SK-N-SH treated with all-trans-retinoic acid at 6 μM for 48 hours (cell line): ENCODE measurements around the gene WBP1L.

Source experiments
- ATAC-seq: fragments of 200-7000 bp; cut with Tn5 transposase; 3 replicates; pipeline ENCODE4 v1.9.1; 2020; ENCODE audit warnings: mild to moderate bottlenecking, moderate library complexity
- ARNTL ChIP-seq: fragments of 450-650 bp; formaldehyde crosslinking; IDR thresholded peaks from 2 replicates; pipeline ENCODE4 v1.5.0; 2020; ENCODE audit warnings: low read depth, mild to moderate bottlenecking, moderate library complexity, borderline replicate concordance
- BACH2 ChIP-seq: fragments of 250-450 bp; sonication (Bioruptor Pico); IDR thresholded peaks from 2 replicates; pipeline ENCODE4 v1.9.0; 2021; ENCODE audit warnings: mild to moderate bottlenecking, borderline replicate concordance
- CREB5 ChIP-seq: fragments of 250-450 bp; sonication (Bioruptor Pico); IDR thresholded peaks from 2 replicates; pipeline ENCODE4 v1.5.1; 2020; ENCODE audit warnings: low read depth, mild to moderate bottlenecking, moderate library complexity
- CSDC2 ChIP-seq: fragments of 250-450 bp; sonication (Bioruptor Pico); IDR thresholded peaks from 2 replicates; pipeline ENCODE4 v1.5.0; 2020; ENCODE audit warnings: mild to moderate bottlenecking, moderate library complexity
- ESRRG ChIP-seq: fragments of 250-450 bp; sonication (Bioruptor Pico); IDR thresholded peaks from 2 replicates; pipeline ENCODE4 v1.6.1; 2021; ENCODE audit warnings: mild to moderate bottlenecking
- GLIS3 ChIP-seq: fragments of 250-450 bp; sonication (Bioruptor Pico); IDR thresholded peaks from 2 replicates; pipeline ENCODE4 v1.5.0; 2020; ENCODE audit warnings: mild to moderate bottlenecking, moderate library complexity
- OSR1 ChIP-seq: fragments of 250-450 bp; sonication (Bioruptor Pico); IDR thresholded peaks from 2 replicates; pipeline ENCODE4 v1.8.0; 2022; ENCODE audit warnings: moderate library complexity, mild to moderate bottlenecking, inconsistent platforms
- POU6F1 ChIP-seq: fragments of 250-450 bp; sonication (Bioruptor Pico); IDR thresholded peaks from 2 replicates; pipeline ENCODE4 v1.8.0; 2021; ENCODE audit warnings: low read depth, mild to moderate bottlenecking, moderate library complexity, borderline replicate concordance
- PPARA ChIP-seq: fragments of 250-450 bp; sonication (Bioruptor Pico); IDR thresholded peaks from 2 replicates; pipeline ENCODE4 v1.5.0; 2020; ENCODE audit warnings: mild to moderate bottlenecking, borderline replicate concordance
- RARB ChIP-seq: fragments of 250-450 bp; sonication (Bioruptor Pico); IDR thresholded peaks from 2 replicates; pipeline ENCODE4 v1.8.0; 2021; ENCODE audit warnings: mild to moderate bottlenecking, moderate library complexity
- SNAI2 ChIP-seq: fragments of 250-450 bp; sonication (Bioruptor Pico); IDR thresholded peaks from 2 replicates; pipeline ENCODE4 v1.5.0; 2020; ENCODE audit warnings: mild to moderate bottlenecking, moderate library complexity
- TOX ChIP-seq: fragments of 250-450 bp; sonication (Bioruptor Pico); IDR thresholded peaks from 2 replicates; pipeline ENCODE4 v1.8.0; 2021; ENCODE audit warnings: mild to moderate bottlenecking, moderate library complexity, borderline replicate concordance
- ZC3H10 ChIP-seq: fragments of 250-450 bp; sonication (Bioruptor Pico); IDR thresholded peaks from 2 replicates; pipeline ENCODE4 v1.5.1; 2021; ENCODE audit warnings: mild to moderate bottlenecking, moderate library complexity
- ZFP3 ChIP-seq: fragments of 250-450 bp; sonication (Bioruptor Pico); IDR thresholded peaks from 2 replicates; pipeline ENCODE4 v1.5.0; 2020; ENCODE audit warnings: mild to moderate bottlenecking, moderate library complexity
- ZNF565 ChIP-seq: fragments of 450-650 bp; formaldehyde crosslinking; conservative IDR thresholded peaks from 2 replicates; pipeline ENCODE4 v1.5.0; 2020; ENCODE audit warnings: low read depth, mild to moderate bottlenecking, moderate library complexity
- ZNF70 ChIP-seq: fragments of 450-650 bp; formaldehyde crosslinking; IDR thresholded peaks from 2 replicates; pipeline ENCODE4 v1.5.0; 2020; ENCODE audit warnings: mild to moderate bottlenecking, moderate library complexity
- ZNF8 ChIP-seq: fragments of 450-650 bp; formaldehyde crosslinking; IDR thresholded peaks from 2 replicates; pipeline ENCODE4 v1.5.0; 2020; ENCODE audit warnings: mild to moderate bottlenecking, moderate library complexity
- TF ChIP-seq, protein P1 (sequence below): fragments of 250-450 bp; sonication (Bioruptor Pico); IDR thresholded peaks from 2 replicates; pipeline ENCODE4 v1.8.0; 2020; ENCODE audit warnings: mild to moderate bottlenecking, moderate library complexity, borderline replicate concordance

WBP1L gene

DNA sequence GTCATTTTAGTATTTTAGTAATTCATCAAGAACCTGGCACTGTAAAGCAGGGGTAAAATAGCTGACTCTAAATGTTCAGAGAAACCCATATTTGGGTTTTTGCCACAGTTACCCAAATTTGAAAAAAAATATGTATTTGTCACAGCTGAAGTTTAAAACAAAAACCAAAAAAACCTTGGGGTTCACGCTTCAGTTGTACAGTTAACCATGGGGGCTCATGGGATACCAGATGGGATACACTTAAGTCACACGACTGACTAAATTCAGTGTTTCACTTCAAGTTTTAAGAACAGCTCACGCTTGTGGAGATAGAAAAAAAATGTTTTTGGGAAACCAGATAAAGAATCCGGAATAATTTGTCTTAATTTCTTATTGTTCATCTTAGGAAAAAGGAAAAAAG is 31.7 kb upstream of the WBP1L start:
- no peak for ATAC-seq
- TF ChIP-seq ZNF70 (CRISPR knock-in tag) (no peak), SNAI2 (CRISPR knock-in tag) (no peak), BACH2 (no peak), ZNF8 (no peak), TOX (CRISPR knock-in tag) (no peak), ZFP3 (CRISPR knock-in tag) (no peak), GLIS3 (CRISPR knock-in tag) (no peak)
- TF ChIP-seq, protein P1, sequence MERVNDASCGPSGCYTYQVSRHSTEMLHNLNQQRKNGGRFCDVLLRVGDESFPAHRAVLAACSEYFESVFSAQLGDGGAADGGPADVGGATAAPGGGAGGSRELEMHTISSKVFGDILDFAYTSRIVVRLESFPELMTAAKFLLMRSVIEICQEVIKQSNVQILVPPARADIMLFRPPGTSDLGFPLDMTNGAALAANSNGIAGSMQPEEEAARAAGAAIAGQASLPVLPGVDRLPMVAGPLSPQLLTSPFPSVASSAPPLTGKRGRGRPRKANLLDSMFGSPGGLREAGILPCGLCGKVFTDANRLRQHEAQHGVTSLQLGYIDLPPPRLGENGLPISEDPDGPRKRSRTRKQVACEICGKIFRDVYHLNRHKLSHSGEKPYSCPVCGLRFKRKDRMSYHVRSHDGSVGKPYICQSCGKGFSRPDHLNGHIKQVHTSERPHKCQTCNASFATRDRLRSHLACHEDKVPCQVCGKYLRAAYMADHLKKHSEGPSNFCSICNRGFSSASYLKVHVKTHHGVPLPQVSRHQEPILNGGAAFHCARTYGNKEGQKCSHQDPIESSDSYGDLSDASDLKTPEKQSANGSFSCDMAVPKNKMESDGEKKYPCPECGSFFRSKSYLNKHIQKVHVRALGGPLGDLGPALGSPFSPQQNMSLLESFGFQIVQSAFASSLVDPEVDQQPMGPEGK (CRISPR knock-in tag) = no peak
- TF ChIP-seq, all 23 proteins: peak for 0

GRCh38 chr10:102712843-102713538 is 30.8 kb upstream of the WBP1L start:
- TF ChIP-seq SNAI2 (CRISPR knock-in tag) (no peak), TOX (CRISPR knock-in tag) (no peak)
- TF ChIP-seq, all 23 proteins: peak for 0
- ATAC-seq = no peak

DNA sequence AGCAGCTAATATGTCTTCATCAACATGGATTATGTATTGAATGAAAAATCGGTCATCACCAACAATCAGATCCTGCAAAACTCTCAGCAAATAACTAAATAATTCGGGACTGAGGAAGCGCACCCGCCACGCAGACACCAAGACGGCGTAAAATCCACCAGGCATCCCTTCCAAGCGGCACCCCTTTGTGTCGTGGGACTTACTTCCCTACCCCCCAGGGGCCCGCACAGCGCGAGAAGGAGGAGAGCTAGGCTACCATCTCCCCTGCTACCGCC is 30.3 kb upstream of the WBP1L start:
- TF ChIP-seq CSDC2 (CRISPR knock-in tag) = no peak
- TF ChIP-seq ESRRG = no peak
- TF ChIP-seq TOX (CRISPR knock-in tag) = no peak
- TF ChIP-seq CREB5 (CRISPR knock-in tag) = no peak
- TF ChIP-seq BACH2 = no peak
- TF ChIP-seq ZNF70 (CRISPR knock-in tag) = no peak
- peak; percentile 74 for ATAC-seq

GRCh38 chr10:102713814-102714620 is 29.7 kb upstream of the WBP1L start, which contains the start of gene ARL3:
ARL3 (minus strand) TSS chr10:102714397; CDS start chr10:102714275, 122 bp downstream.
- no peak for TF ChIP-seq OSR1 (CRISPR knock-in tag)
- TF ChIP-seq CREB5 (CRISPR knock-in tag) = no peak
- TF ChIP-seq ZC3H10 (CRISPR knock-in tag) = no peak
- no peak for TF ChIP-seq ZNF565 (CRISPR knock-in tag)
- TF ChIP-seq RARB (CRISPR knock-in tag) = no peak
- no peak for TF ChIP-seq ARNTL (CRISPR knock-in tag)
- no peak for TF ChIP-seq PPARA
- TF ChIP-seq BACH2 = no peak
- TF ChIP-seq CSDC2 (CRISPR knock-in tag) = no peak
- no peak for TF ChIP-seq GLIS3 (CRISPR knock-in tag)
- no peak for TF ChIP-seq ZFP3 (CRISPR knock-in tag)
- no peak for TF ChIP-seq ZNF8
- TF ChIP-seq POU6F1 = no peak
- TF ChIP-seq, protein P1 (CRISPR knock-in tag) = no peak
- peak; percentile 94 for ATAC-seq
